K562 (cell line): ENCODE measurements around the gene IFNA5. TPM values are rescaled to one million over a fixed set of nuclear protein-coding genes. Genes with fewer than 3 reads are reported as not detected.

Experiments
- ATAC-seq: fragments of 200-7000 bp; cut with Tn5 transposase; 3 replicates; pipeline ENCODE4 v1.9.1; 2020; ENCODE audit warnings: moderate library complexity
- BruUV-seq: library from RNA; stranded (reverse); fragments of 400-500 nt; replicated peaks from 2 replicates; lab custom pipeline; 2021; lab: Mats Ljungman, UMichigan
- CTCF ChIA-PET: fragments of 300-600 bp; formaldehyde crosslinking; extraction: SDS; loops from one replicate; lab custom pipeline; 2021; ENCODE audit warnings: low intra/inter-chr PET ratio; lab: Yijun Ruan, JAX
- POLR2A ChIA-PET: fragments of 300-600, 350-650 bp; sonication (Branson Sonifier 250); formaldehyde crosslinking; extraction: SDS; loops from one replicate; lab custom pipeline; 2021; ENCODE audit warnings: antibody characterized with exemption, inconsistent platforms; lab: Yijun Ruan, JAX
- DNase-seq, 4 experiments: peaks; one replicate each; pipeline versions ENCODE4 v3.0.0 to v3.0.0-alpha.2; 2011 to 2018; ENCODE audit warnings: low spot score in 3 of 4, mixed read lengths in 3 of 4; ENCODE audit errors: extremely low read depth in 1 of 4
- FAIRE-seq: peaks from 2 replicates; lab custom pipeline; 2011; peaks lifted over from hg19 to GRCh38; lab: Jason Lieb, UNC
- H2AFZ ChIP-seq: 2 replicates; pipeline ENCODE4 v1.6.0; 2011; ENCODE audit warnings: low read depth, low read length, control low read depth, inconsistent platforms
- H3K27ac ChIP-seq: fragments of 200-600 bp; 3 replicates; pipeline ENCODE4 v1.8.0; 2011; ENCODE audit warnings: low read depth, mild to moderate bottlenecking, control low read depth, inconsistent platforms, low read length, moderate library complexity, mixed read lengths; ENCODE audit errors: extremely low read depth
- H3K27me3 ChIP-seq, 2 experiments: fragments of 300-600 bp in 1 of 2; 2 replicates in 1 of 2; 3 replicates in 1 of 2; pipeline versions ENCODE4 v1.6.0 to v1.8.0; 2011; ENCODE audit warnings: inconsistent platforms in 2 of 2, low read length in 2 of 2, mild to moderate bottlenecking in 1 of 2, mixed read lengths in 1 of 2, moderate library complexity in 1 of 2; ENCODE audit not compliant: control insufficient read depth in 2 of 2, insufficient read depth in 2 of 2
- H3K36me3 ChIP-seq: fragments of 300-600 bp; 3 replicates; pipeline ENCODE4 v1.8.0; 2011; ENCODE audit warnings: mild to moderate bottlenecking, low read length, inconsistent platforms; ENCODE audit not compliant: control insufficient read depth, insufficient read depth
- H3K4me1 ChIP-seq, 2 experiments: fragments of 200-600 bp in 1 of 2; replicated peaks in 1 of 2; 2 replicates in 1 of 2; 3 replicates in 1 of 2; pipeline versions ENCODE4 v1.5.1 to v1.8.0; 2011; ENCODE audit warnings: inconsistent platforms in 2 of 2, low read length in 2 of 2, mild to moderate bottlenecking in 1 of 2, mixed read lengths in 1 of 2, moderate library complexity in 1 of 2; ENCODE audit not compliant: control insufficient read depth in 2 of 2, insufficient read depth in 2 of 2
- H3K4me2 ChIP-seq: 2 replicates; pipeline ENCODE4 v1.6.1; 2011; ENCODE audit warnings: low read length, control low read depth, inconsistent platforms, mixed read lengths; ENCODE audit not compliant: insufficient read depth
- H3K4me3 ChIP-seq: fragments of 200-600 bp; sonication (generic), shearing (Covaris generic); 2 replicates; pipeline ENCODE4 v1.5.1; 2016; ENCODE audit warnings: control low read depth, inconsistent platforms
- H3K79me2 ChIP-seq: fragments of 200-600 bp; 3 replicates; pipeline ENCODE4 v1.8.0; 2011; ENCODE audit warnings: low read length, inconsistent platforms; ENCODE audit not compliant: control insufficient read depth, insufficient read depth
- H3K9ac ChIP-seq, 2 experiments: 2 replicates each; pipeline versions ENCODE4 v1.6.0 to v1.6.1; 2011; ENCODE audit warnings: low read depth in 2 of 2, low read length in 2 of 2, control low read depth in 1 of 2, inconsistent platforms in 1 of 2, mild to moderate bottlenecking in 1 of 2, mixed read lengths in 1 of 2; ENCODE audit not compliant: insufficient read depth in 1 of 2
- H3K9me1 ChIP-seq: one replicate; pipeline ENCODE4 v1.6.0; 2011; ENCODE audit warnings: inconsistent platforms, mild to moderate bottlenecking, low read length, moderate library complexity; ENCODE audit not compliant: control insufficient read depth, insufficient read depth
- H3K9me3 ChIP-seq: replicated peaks from 2 replicates; pipeline ENCODE4 v1.5.1; 2011; ENCODE audit warnings: low read depth, low read length, inconsistent platforms; ENCODE audit not compliant: control insufficient read depth, insufficient read depth
- H4K20me1 ChIP-seq: replicated peaks from 2 replicates; pipeline ENCODE4 v1.6.1; 2011; ENCODE audit warnings: low read length, inconsistent platforms, mixed read lengths; ENCODE audit not compliant: control insufficient read depth, insufficient read depth
- CEBPZ ChIP-seq: fragments of 150-350 bp; IDR thresholded peaks from 2 replicates; pipeline ENCODE4 v1.6.1; 2014; ENCODE audit warnings: low read depth, mild to moderate bottlenecking, low read length, borderline replicate concordance
- ELF1 ChIP-seq: fragments of 200-800 bp; sonication (Bioruptor generic); IDR thresholded peaks from 2 replicates; pipeline ENCODE4 v1.6.1; 2016; ENCODE audit warnings: missing genetic modification characterization, missing compliant biosample characterization
- MXD1 ChIP-seq: fragments of 250-450 bp; sonication (Bioruptor Pico); IDR thresholded peaks from 2 replicates; pipeline ENCODE4 v1.8.0; 2021; ENCODE audit warnings: borderline replicate concordance, mild to moderate bottlenecking, moderate library complexity; ENCODE audit not compliant: poor library complexity, severe bottlenecking
- NR2C2 ChIP-seq, 2 experiments: fragments of 200-800 bp in 1 of 2; sonication (Bioruptor generic) in 1 of 2; sonication (generic) in 1 of 2; formaldehyde crosslinking in 1 of 2; IDR thresholded peaks; 2 replicates each; pipeline versions ENCODE4 v1.6.1 to v1.8.0; 2016 to 2022; ENCODE audit warnings: mild to moderate bottlenecking in 1 of 2, missing compliant biosample characterization in 1 of 2, missing genetic modification characterization in 1 of 2, missing genetic modification reagents in 1 of 2
- REST ChIP-seq, 2 experiments: fragments of 450-650 bp; formaldehyde crosslinking in 1 of 2; IDR thresholded peaks; 2 replicates each; pipeline versions ENCODE4 v1.4.0 to v1.6.1; 2014 to 2020; ENCODE audit warnings: mild to moderate bottlenecking in 2 of 2, borderline replicate concordance in 1 of 2, low read depth in 1 of 2
- ZNF143 ChIP-seq: sonication (generic); formaldehyde crosslinking; IDR thresholded peaks from 2 replicates; pipeline ENCODE4 v1.9.0; 2022; ENCODE audit warnings: mild to moderate bottlenecking, missing genetic modification reagents
- ZNF165 ChIP-seq: fragments of 250-450 bp; sonication (Bioruptor Pico); IDR thresholded peaks from 2 replicates; pipeline ENCODE4 v1.4.0; 2020; ENCODE audit warnings: borderline replicate concordance
- WGBS: fragments of 100-300 bp; shearing (Covaris generic); methylation state at CpG from one replicate; pipeline ENCODE4 v1.1.6; 2016; ENCODE audit warnings: low coverage, mixed read lengths; ENCODE audit not compliant: insufficient coverage; ENCODE audit errors: missing lambda C conversion rate; 5-methylcytosine and 5-hydroxymethylcytosine counted together
- in situ Hi-C: fragments of 300-500 bp; cut with MboI; formaldehyde crosslinking; loops from 4 replicates; pipeline ENCODE4 v1.15.0; 2018; ENCODE audit warnings: inconsistent platforms, mixed read lengths
- intact Hi-C: fragments of 100-400 bp; cut with micrococcal nuclease; formaldehyde crosslinking; loops from 2 replicates; pipeline ENCODE4 v1.14.2; 2022
- polyA plus RNA-seq, 8 experiments: library from polyadenylated mRNA; depleted of rRNA in 4 of 8; stranded (reverse) in 5 of 8; unstranded in 3 of 8; fragments of >200 nt; fragmentation: Nextera tagmentation in 2 of 8; fragmentation: Illumina TruSeq in 1 of 8; extraction: Ambion mirVana in 2 of 8; extraction: Trizol in 1 of 8; gene quantifications; 2 replicates each; pipeline versions ENCODE4 v1.2.1 to v1.2.3, GENCODE V29; 2011 to 2014; ENCODE audit warnings: inconsistent platforms in 1 of 8, missing spikeins in 1 of 8
- total RNA-seq, 7 experiments: library from RNA; depleted of rRNA in 6 of 7; stranded (reverse); fragments of >200 nt in 6 of 7; fragmentation: Illumina TruSeq in 2 of 7; extraction: Trizol in 2 of 7; gene quantifications; 2 replicates each; pipeline versions ENCODE4 v1.2.1 to v1.2.3, GENCODE V29; 2011 to 2021; ENCODE audit warnings: low replicate concordance in 1 of 7

The IFNA5 gene
- total and polyA plus RNA-seq, 9 of the 15 experiments (the other 6 are each of a cell fraction or from before 2014, with no cell fraction given), result not detected

GRCh38 chr9:21266733-21267484 lies 38.2 kb downstream of the IFNA5 start:
- FAIRE-seq (no peak), DNase-seq (no peak), ATAC-seq (no peak)
- ChIA-PET CTCF (no interaction called here), POLR2A (no interaction called here)
- BruUV-seq, result no TSS peak
- no peaks in the 10 kb centered on the region for H3K9me3 ChIP-seq
- H3K4me1 ChIP-seq, result no peaks in the 10 kb centered on the region
- no CpG with 5 or more reads among the region's 3 CpGs for WGBS
- H3K9me1 ChIP-seq, result no peaks in the 10 kb centered on the region
- intact Hi-C loops, result no loop called here
- no peaks in the 10 kb centered on the region for H4K20me1 ChIP-seq
- H3K27ac ChIP-seq, result no peak overlapping the region
- no peak overlapping the region for H3K4me3 ChIP-seq
- H3K27me3 ChIP-seq, result no peaks in the 10 kb centered on the region
- no peaks in the 10 kb centered on the region for H3K36me3 ChIP-seq
- no peak overlapping the region for H2AFZ ChIP-seq
- in situ Hi-C loops, result no loop called here
- H3K4me2 ChIP-seq, result no peak overlapping the region
- no peaks in the 10 kb centered on the region for H3K79me2 ChIP-seq
- H3K9ac ChIP-seq, result no peak overlapping the region
- TF ChIP-seq MXD1 (CRISPR knock-in tag), result no peak
- no peak for TF ChIP-seq ZNF165 (CRISPR knock-in tag)
- no peak for TF ChIP-seq ELF1 (tag)
- TF ChIP-seq REST (IDR thresholded peaks at IDR 0.05; ENCODE audit: borderline replicate concordance), result no peak
- no peak for TF ChIP-seq REST (CRISPR knock-in tag; IDR thresholded peaks at IDR 0.05; ENCODE audit: low read depth)
- TF ChIP-seq NR2C2 (CRISPR knock-in tag; IDR thresholded peaks at IDR 0.05), result no peak
- no peak for TF ChIP-seq NR2C2 (tag; IDR thresholded peaks at IDR 0.05)
- TF ChIP-seq ZNF143, result no peak
- no peak for TF ChIP-seq CEBPZ
